GM19035 (cell line): ENCODE data around the gene TRIM27.
"Not testable (repeated sequence)": the region's sequence is repeated elsewhere in the genome, so short reads cannot be mapped to it uniquely, and the experiment has no call there.

Experiments used
- ATAC-seq: cut with Tn5 transposase; IDR thresholded peaks from one replicate; pipeline ENCODE4 v1.9.1; 2021; ENCODE audit not compliant: unreplicated experiment

The TRIM27 gene

DNA sequence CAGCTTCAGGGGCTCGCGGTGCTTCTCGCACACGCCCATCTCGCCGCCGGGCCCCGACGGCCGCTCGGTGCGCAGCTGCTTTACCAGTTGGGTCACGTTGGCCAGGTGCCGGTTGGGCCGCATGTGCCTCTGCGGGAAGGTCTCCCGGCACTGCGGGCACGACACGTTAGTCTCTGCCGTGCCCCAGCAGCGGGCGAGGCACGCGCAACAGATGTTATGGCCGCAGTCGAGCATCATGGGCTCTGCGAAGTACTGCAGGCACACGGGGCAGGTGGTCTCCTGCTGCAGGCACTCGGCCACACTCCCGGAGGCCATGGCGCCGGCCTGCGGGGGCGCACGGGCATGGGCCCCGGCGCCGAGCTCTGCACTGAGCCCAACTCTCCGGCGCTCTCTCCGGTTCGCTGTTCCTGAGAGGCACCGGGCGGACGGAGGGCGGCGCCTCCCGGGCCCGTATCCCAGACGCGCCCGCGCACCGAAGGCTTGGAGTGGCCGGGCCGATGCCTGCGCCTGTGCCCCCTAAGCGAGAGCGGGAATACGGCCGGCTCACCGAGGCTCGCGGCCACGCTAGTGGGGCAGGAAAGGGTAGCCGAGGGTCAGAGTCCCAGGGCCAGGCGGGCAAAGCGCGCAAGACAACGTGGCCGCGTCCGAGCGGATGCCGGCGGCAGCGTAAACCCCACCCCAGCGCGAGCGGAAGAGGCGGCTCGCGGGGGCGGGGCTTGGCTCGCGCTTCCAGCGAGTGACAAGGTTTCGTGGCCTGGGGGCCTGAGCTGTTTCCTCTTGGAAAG, at the start of gene TRIM27:
Gene TRIM27, minus strand, starts transcription at position 668 of the 785 bp plus-strand sequence. Its CDS starts 353 bp downstream, at position 315.
- ATAC-seq = peak; percentile 85

DNA sequence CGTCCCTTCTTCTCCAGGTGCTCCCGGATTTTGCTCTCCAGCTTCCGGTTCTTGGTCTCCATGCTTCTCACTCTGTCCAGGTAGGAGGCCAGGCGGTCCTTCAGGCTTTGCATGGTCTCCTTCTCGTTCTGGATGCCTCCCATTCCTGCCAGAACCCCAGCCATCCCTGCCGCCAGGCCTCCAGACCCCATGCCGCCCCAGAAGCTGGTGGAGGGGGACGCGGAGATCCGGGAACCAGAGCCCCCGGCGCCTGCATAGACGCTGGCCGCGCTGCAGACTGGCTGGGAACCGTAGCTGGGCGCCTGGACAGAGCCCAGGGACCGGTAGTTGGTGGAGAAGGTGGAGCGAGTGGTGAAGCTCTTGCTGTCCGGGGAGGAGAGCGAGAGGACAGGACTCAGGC, 46.3 kb upstream of the TRIM27 start:
- not testable (repeated sequence) for ATAC-seq

DNA sequence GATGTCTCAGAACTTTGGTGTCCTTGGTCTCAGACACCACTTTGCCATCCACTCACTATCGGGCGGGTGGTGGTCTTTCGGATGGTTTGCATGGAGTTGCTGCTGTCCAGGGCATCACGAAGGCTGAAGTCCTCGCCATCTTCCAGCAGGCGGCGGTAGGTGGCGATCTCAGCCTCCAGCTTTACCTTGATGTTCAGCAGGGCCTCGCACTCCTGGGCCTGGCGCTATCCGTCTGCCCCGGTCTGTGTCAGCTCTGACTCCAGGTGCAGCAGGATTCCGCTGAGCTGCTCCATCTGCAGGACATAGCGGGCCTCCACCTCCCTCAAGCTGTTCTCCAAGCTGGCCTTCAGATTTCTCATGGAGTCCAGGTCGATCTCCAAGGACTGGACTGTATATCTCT, 45.3 kb upstream of the TRIM27 start:
- no peak for ATAC-seq

DNA sequence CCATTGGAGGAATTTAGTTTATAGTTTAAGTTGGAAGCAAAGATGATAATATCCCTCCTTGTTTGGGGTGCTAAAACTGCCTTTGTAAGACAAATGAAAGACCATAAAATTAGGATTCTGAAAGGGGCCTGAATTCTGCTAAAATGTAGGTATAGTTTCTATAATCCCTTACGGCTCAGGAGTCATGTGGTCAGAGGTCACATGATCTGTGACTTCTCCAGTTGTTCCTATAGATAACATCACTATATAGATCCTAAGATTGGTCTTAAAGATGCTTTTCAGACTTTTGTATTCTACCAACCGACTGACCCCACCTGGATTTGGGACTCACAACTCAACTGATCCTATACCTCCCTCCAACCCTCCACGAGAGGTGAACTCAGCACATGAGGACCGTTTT, 44.7 kb upstream of the TRIM27 start:
- no peak for ATAC-seq

- ATAC-seq = no peak
These were observed 41.9 kb upstream of the TRIM27 start for GRCh38 chr6:28965706-28966105.

DNA sequence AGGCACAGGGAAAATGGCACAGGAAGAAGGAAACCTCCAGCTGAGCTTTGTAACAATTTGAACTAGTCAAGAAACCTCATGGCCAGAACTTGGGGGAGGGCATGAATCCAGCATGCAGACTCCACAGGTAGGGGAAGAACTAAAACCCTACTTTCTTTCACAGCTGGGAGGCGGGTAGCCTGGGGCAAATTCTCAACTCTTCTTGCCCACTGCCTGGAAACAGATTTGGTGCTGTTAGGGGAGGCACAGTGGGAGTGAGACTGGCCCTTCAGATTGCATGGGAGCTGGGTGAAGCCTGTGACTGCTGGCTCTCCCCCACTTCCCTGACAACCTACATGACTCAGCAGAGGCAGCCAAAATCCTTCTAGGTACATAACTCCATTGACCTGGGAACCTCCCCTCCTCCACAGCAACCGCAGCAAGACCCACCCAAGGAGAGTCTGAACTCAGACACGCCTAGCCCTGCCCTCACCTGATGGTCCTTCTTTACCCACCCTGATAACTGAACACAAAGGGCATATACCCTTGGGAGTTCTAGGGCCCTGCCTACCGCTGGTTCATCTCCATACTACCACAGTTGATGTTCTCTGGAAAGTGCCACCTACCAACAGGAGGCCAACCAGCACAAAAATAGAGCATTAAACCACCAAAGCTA, 37.2 kb upstream of the TRIM27 start:
- ATAC-seq = no peak

DNA sequence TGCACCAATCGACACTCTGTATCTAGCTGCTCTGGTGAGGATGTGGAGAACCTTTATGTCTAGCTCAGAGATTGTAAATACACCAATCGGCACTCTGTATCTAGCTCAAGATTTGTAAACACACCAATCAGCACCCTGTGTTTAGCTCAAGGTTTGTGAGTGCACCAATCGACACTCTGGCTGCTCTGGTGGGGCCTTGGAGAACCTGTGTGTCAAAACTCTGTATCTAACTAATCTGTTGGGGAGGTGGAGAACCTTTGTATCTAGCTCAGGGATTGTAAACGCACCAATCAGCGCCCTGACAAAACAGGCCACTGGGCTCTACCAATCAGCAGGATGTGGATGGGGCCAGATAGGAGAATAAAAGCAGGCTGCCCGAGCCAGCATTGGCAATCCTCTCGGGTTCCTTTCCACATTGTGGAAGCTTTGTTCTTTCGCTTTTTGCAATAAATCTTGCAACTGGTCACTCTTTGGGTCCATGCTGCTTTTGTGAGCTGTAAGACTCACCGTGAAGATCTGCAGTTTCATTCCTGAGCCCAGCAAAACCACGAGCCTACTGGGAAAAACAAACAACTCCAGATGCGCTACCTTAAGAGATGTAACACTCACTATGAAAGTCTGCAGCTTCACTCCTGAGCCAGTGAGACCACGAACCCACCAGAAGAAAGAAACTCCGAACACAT, 34.9 kb upstream of the TRIM27 start:
- not testable (repeated sequence) for ATAC-seq

- ATAC-seq = not testable (repeated sequence)
These were observed 34.1 kb upstream of the TRIM27 start for GRCh38 chr6:28957795-28958314.

- no peak for ATAC-seq
These were observed 32.5 kb upstream of the TRIM27 start for GRCh38 chr6:28956331-28956730.

DNA sequence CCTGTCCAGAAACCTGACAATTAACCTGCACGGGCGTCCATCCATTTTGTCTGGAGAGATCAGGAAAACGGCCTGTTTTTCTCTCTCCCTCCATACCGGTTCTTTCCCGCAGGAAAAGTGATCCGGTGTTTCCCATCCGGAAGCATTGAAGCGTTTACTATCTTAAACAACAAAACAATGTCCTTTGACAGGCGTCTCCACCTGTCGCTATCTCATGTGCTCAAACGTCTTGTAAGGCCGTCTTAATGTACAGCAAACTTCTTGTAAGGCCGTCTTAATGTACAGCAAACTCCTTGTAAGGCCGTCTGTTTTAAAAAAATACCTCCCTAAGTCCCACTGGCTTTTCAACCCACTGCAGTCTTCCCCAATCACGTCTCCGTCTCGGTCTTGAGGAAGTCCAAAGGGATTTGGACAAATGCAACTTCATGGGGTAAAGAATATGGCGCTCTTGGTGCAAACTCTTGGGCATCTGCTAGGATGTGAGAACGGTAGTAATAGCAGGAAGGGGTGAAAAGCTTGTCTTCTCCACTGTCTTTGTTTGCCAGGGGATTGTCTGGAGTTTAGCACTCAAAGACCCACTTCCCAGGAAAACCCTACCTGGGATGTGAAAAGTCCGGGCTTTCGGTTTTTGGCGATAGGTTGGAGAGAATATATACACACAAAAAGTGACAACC, 29.9 kb upstream of the TRIM27 start:
- no peak for ATAC-seq

- ATAC-seq = peak; percentile 66
These were observed 29.3 kb upstream of the TRIM27 start for GRCh38 chr6:28953039-28953584.

DNA sequence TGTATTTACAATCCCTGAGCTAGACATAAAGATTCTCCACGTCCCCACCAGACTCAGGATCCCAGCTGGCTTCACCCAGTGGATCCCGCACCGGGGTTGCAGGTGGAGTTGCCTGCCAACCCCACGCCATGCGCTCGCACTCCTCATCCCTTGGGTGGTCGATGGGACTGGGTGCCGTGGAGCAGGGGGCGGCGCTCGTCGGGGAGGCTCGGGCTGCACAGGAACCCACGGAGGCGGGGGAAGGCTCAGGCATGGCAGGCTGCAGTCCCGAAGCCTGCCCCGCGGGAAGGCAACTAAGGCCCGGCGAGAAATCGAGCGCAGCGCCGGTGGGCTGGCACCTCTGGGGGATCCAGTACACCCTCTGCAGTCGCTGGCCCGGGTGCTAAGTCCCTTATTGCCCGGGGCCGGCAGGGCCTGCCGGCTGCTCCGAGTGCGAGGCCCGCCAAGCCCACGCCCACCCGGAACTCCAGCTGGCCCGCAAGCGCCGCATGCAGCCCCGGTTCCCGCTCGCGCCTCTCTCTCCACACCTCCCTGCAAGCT, 25.9 kb upstream of the TRIM27 start:
- ATAC-seq = not testable (repeated sequence)

GRCh38 chr6:28948782-28949486, 25.1 kb upstream of the TRIM27 start:
- no peak for ATAC-seq

GRCh38 chr6:28947831-28948270, 24.1 kb upstream of the TRIM27 start:
- ATAC-seq = no peak

GRCh38 chr6:28947067-28947765, 23.4 kb upstream of the TRIM27 start:
- no peak for ATAC-seq

- no peak for ATAC-seq
These were observed 21.6 kb upstream of the TRIM27 start for GRCh38 chr6:28945349-28945748.

DNA sequence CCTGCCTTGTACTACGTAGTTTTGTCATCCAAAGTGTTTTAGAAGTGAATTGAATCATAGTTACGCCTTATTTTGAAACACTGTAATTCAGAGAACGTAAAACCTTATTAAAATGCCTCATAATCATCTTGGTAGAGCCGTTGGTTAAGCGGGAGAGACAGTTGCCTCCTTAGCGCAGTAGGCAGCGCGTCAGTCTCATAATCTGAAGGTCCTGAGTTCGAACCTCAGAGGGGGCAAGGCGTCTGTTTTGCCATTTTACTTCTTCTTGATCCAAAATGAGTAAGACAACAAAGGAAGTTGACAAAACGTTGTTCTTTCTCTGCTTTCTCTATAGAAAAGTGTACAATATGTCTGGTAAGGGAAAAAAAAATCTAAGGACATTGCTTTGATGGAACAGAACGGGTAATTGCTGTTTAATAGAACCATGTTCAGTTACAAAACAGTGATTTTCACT, 20.7 kb upstream of the TRIM27 start:
- no peak for ATAC-seq

- no peak for ATAC-seq
These were observed 20.0 kb upstream of the TRIM27 start for GRCh38 chr6:28943557-28944411.
